Neural cell (in vitro differentiated cells): ENCODE data around the gene PTPRF. TPM values are rescaled to one million over a fixed set of nuclear protein-coding genes. Genes with fewer than 3 reads are reported as not detected.

Source experiments
- H2AFZ ChIP-seq: fragments of 200-600, 300-800 bp; sonication (generic), shearing (Covaris generic); 2 replicates; pipeline ENCODE4 v1.6.0; 2014; ENCODE audit warnings: low read depth, mild to moderate bottlenecking, antibody characterized with exemption, low read length, moderate library complexity
- H3F3A ChIP-seq: fragments of 200-600 bp; shearing (Covaris generic); 2 replicates; pipeline ENCODE4 v1.6.1; 2016; ENCODE audit warnings: mild to moderate bottlenecking, moderate library complexity, mixed read lengths, antibody characterized with exemption, low read length; ENCODE audit not compliant: insufficient read depth, poor library complexity, severe bottlenecking
- H3K27ac ChIP-seq: fragments of 200-600, 300-800 bp; sonication (generic), shearing (Covaris generic); 2 replicates; pipeline ENCODE4 v1.5.1; 2014; ENCODE audit warnings: mild to moderate bottlenecking, low read length, moderate library complexity
- H3K27me3 ChIP-seq: fragments of 300-800, 200-600 bp; sonication (generic), shearing (Covaris generic); 2 replicates; pipeline ENCODE4 v1.6.0; 2014; ENCODE audit warnings: mild to moderate bottlenecking, low read depth, low read length, moderate library complexity; ENCODE audit not compliant: insufficient read depth
- H3K36me3 ChIP-seq: fragments of 300-800, 200-600 bp; sonication (generic), shearing (Covaris generic); 2 replicates; pipeline ENCODE4 v1.5.1; 2014; ENCODE audit warnings: mild to moderate bottlenecking, antibody characterized with exemption, low read length, moderate library complexity; ENCODE audit not compliant: insufficient read depth
- H3K4me2 ChIP-seq: fragments of 300-800, 200-600 bp; sonication (generic), shearing (Covaris generic); 2 replicates; pipeline ENCODE4 v1.6.0; 2014; ENCODE audit warnings: mild to moderate bottlenecking, low read length
- H3K4me3 ChIP-seq: fragments of 300-800, 200-600 bp; sonication (generic), shearing (Covaris generic); 2 replicates; pipeline ENCODE4 v1.5.1; 2014; ENCODE audit warnings: mild to moderate bottlenecking, low read length, moderate library complexity
- H3K79me2 ChIP-seq: fragments of 200-600 bp; shearing (Covaris generic); replicated peaks from 2 replicates; pipeline ENCODE4 v1.6.0; 2014; ENCODE audit warnings: mild to moderate bottlenecking, low read length, moderate library complexity; ENCODE audit not compliant: insufficient read depth
- H3K9ac ChIP-seq: fragments of 300-800, 200-600 bp; sonication (generic), shearing (Covaris generic); 2 replicates; pipeline ENCODE4 v1.6.1; 2016; ENCODE audit warnings: mild to moderate bottlenecking, low read length, mixed read lengths
- H3K9me2 ChIP-seq: fragments of 200-600 bp; shearing (Covaris generic); 2 replicates; pipeline ENCODE4 v1.6.1; 2016; ENCODE audit warnings: mild to moderate bottlenecking, low read length, mixed read lengths; ENCODE audit not compliant: insufficient read depth
- H3K9me3 ChIP-seq: fragments of 200-600, 300-800 bp; sonication (generic), shearing (Covaris generic); 2 replicates; pipeline ENCODE4 v1.6.1; 2016; ENCODE audit warnings: mild to moderate bottlenecking, mixed run types, low read length, moderate library complexity, mixed read lengths
- H4K20me1 ChIP-seq: fragments of 200-600 bp; shearing (Covaris generic); 2 replicates; pipeline ENCODE4 v1.6.1; 2016; ENCODE audit warnings: mild to moderate bottlenecking, mixed run types; ENCODE audit not compliant: insufficient read depth
- EP300 ChIP-seq: fragments of 450-650 bp; conservative IDR thresholded peaks from 2 replicates; pipeline ENCODE4 v1.6.1; 2014; ENCODE audit warnings: antibody characterized with exemption, mild to moderate bottlenecking, moderate library complexity; ENCODE audit not compliant: poor library complexity, severe bottlenecking
- EZH2 ChIP-seq: fragments of 200-600, 300-800 bp; shearing (Covaris generic), sonication (generic); IDR thresholded peaks from 2 replicates; pipeline ENCODE4 v1.6.1; 2014; ENCODE audit warnings: antibody characterized with exemption, low read length, borderline replicate concordance, mild to moderate bottlenecking; ENCODE audit not compliant: insufficient read depth, poor library complexity, severe bottlenecking
- MXI1 ChIP-seq: fragments of 450-650 bp; conservative IDR thresholded peaks from 2 replicates; pipeline ENCODE4 v1.6.1; 2014; ENCODE audit warnings: antibody characterized with exemption, mild to moderate bottlenecking; ENCODE audit not compliant: poor library complexity, severe bottlenecking
- POLR2AphosphoS5 ChIP-seq: IDR thresholded peaks from 2 replicates; pipeline ENCODE4 v1.6.1; 2012
- RAD21 ChIP-seq: fragments of 450-650 bp; conservative IDR thresholded peaks from 2 replicates; pipeline ENCODE4 v1.6.1; 2014; ENCODE audit warnings: antibody characterized with exemption, mild to moderate bottlenecking, moderate library complexity
- REST ChIP-seq: IDR thresholded peaks from 2 replicates; pipeline ENCODE4 v1.6.1; 2012; ENCODE audit warnings: borderline replicate concordance
- SMC3 ChIP-seq: fragments of 450-650 bp; conservative IDR thresholded peaks from 2 replicates; pipeline ENCODE4 v1.6.1; 2014; ENCODE audit warnings: antibody characterized with exemption, mild to moderate bottlenecking, moderate library complexity; ENCODE audit not compliant: poor library complexity
- TAF1 ChIP-seq: IDR thresholded peaks from 2 replicates; pipeline ENCODE4 v1.6.1; 2012; ENCODE audit warnings: low read depth
- polyA plus RNA-seq: library from polyadenylated mRNA; depleted of rRNA; stranded (reverse); fragments of >200 nt; gene quantifications from 2 replicates; pipeline ENCODE4 v1.2.3, GENCODE V29; 2014

PTPRF gene
- polyA plus RNA-seq, 1 donor from 2014 or later = 66.6 TPM

GRCh38 chr1:43541721-43542401 is 11.2 kb downstream of the PTPRF start:
- no peaks in the 10 kb centered on the region for H3F3A ChIP-seq
- H4K20me1 ChIP-seq = no peaks in the 10 kb centered on the region
- no peaks in the 10 kb centered on the region for H3K9me2 ChIP-seq
- H3K4me2 ChIP-seq = no peak overlapping the region
- no peak overlapping the region for H2AFZ ChIP-seq
- no peaks in the 10 kb centered on the region for H3K9me3 ChIP-seq
- H3K27ac ChIP-seq = no peak overlapping the region
- no peak overlapping the region for H3K9ac ChIP-seq
- no peaks in the 10 kb centered on the region for H3K79me2 ChIP-seq
- TF ChIP-seq TAF1 (no peak), EZH2 (no peak), SMC3 (no peak), MXI1 (no peak), RAD21 (no peak), REST (no peak)
- H3K4me3 ChIP-seq = no peak overlapping the region
- H3K27me3 ChIP-seq = no peaks in the 10 kb centered on the region
- peaks cover 7% of the 10 kb centered on the region for H3K36me3 ChIP-seq

- no peak overlapping the region for H2AFZ ChIP-seq
- no peak overlapping the region for H3K9ac ChIP-seq
- H3K4me3 ChIP-seq = no peak overlapping the region
- H3K36me3 ChIP-seq = peaks cover 7% of the 10 kb centered on the region
- H3K4me2 ChIP-seq = no peak overlapping the region
- H3K79me2 ChIP-seq = no peaks in the 10 kb centered on the region
- no peak for TF ChIP-seq POLR2AphosphoS5
- H3F3A ChIP-seq = no peaks in the 10 kb centered on the region
- no peaks in the 10 kb centered on the region for H3K9me3 ChIP-seq
- H3K9me2 ChIP-seq = no peaks in the 10 kb centered on the region
- H3K27ac ChIP-seq = no peak overlapping the region
- H3K27me3 ChIP-seq = no peaks in the 10 kb centered on the region
- H4K20me1 ChIP-seq = no peaks in the 10 kb centered on the region
Observed at GRCh38 chr1:43542527-43543458, 12.1 kb downstream of the PTPRF start.

- Histone ChIP-seq H3K9me2 (no peaks in the 10 kb centered on the region), H4K20me1 (no peaks in the 10 kb centered on the region), H3K4me2 (no peak overlapping the region), H3F3A (no peaks in the 10 kb centered on the region), H3K4me3 (no peak overlapping the region), H3K27me3 (no peaks in the 10 kb centered on the region), H3K9ac (no peak overlapping the region), H3K9me3 (no peaks in the 10 kb centered on the region), H3K79me2 (no peaks in the 10 kb centered on the region), H3K27ac (no peak overlapping the region), H2AFZ (no peak overlapping the region), H3K36me3 (peaks cover 7% of the 10 kb centered on the region)
- TF ChIP-seq EP300 (no peak), POLR2AphosphoS5 (no peak)
Observed at GRCh38 chr1:43543567-43543966, 12.9 kb downstream of the PTPRF start.
